Amygdala (tissue), 56 donors: ENCODE results near the gene RUNX1.
A peak's percentile ranks its signal among the peaks of the same experiment; 100 is the strongest.

ENCODE experiments used
- DNase-seq, 56 donors: peaks; one replicate each; lab custom pipeline; 2025; lab: John Stamatoyannopoulos, UW

Gene RUNX1

DNA sequence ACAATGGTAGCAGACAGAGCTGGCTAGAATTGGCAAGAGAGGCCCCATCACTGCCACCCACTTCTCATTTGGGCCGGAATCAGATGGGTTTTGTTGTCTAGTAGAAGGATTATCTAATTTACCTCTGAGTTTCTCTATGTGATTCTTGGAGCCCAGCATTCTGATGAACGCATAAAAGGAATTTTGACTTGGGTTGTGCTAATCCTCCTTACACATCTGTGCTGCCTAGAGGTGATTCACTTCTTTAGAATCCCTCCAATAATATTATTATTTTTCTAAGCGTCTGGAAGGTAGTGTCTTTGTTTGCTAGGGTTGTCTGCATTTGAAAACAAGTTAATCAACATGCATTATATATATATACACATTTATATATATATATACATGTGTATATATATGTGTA lies 118.1 kb downstream of the RUNX1 start:
- DNase-seq, result no peak

GRCh38 chr21:34928637-34929036 lies 120.5 kb downstream of the RUNX1 start:
- DNase-seq, result no peak

DNA sequence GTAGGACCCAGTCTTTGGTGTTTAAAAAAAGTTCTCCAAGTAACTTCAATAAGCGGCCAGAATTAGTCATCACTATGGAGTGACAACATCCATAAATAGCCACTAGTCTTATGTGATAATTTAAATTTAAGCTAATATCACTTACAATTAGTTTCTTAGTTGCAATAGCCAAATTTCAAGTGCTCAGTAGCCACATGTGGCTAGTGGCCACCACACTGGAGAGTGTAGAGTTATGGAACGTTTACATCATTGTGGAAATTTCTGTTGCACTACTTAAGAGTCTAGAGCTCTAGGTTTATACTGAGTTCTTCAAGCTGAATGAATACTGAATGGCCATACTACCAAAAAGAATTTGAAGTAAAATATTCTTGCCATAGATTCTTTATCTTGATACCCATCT lies 121.1 kb downstream of the RUNX1 start:
- no peak for DNase-seq

DNA sequence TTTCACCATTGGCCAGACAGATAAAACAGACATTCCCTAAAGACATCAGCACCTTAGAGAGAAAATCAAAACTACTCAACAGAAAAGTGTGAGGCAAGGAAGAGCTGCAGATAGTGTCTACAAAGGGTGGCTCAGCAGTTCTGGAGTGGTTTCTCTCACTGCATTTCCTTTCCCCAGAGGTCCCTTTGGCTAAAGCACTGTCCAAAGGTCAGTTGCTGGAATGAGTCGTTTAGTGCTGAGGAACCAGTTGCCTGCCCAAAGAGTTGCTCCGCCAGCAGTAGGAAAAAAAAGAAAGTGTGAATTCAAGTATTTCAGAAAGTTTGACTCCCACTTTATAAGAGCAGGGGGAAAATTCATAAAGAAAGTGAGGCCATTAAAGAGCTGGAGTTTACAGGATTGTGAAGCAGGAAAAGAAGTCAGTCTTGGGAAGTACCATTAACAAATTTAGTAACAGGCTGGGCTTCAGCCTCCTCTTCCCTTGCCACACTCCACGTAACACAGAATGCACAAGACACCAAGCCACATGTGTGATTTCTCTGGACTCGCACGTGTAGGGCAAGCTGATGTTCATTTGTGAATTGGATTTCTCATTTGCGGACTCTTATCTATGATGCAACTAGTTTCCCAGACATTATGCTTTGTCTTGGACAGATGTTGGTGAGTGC lies 122.2 kb downstream of the RUNX1 start:
- no peak for DNase-seq

DNA sequence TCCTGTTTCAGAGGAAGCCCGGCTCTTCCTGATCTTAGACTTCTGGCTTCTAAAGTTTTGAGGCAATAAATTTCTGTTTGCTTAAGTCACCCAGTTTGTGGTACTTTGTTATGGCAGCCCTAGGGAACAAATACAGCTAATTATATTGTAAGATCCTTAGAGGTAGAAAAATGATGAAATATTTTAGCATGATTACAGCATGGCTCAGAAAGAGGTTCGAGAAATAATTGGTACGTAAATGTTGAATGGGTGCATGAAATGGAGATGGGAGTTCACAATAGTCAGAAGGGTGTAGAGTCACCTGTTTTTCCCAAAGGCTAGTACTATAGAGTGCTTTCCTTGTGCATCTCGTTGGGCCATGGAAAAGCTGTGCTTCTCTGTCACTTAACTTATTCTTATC lies 123.5 kb downstream of the RUNX1 start:
- DNase-seq, result no peak

DNA sequence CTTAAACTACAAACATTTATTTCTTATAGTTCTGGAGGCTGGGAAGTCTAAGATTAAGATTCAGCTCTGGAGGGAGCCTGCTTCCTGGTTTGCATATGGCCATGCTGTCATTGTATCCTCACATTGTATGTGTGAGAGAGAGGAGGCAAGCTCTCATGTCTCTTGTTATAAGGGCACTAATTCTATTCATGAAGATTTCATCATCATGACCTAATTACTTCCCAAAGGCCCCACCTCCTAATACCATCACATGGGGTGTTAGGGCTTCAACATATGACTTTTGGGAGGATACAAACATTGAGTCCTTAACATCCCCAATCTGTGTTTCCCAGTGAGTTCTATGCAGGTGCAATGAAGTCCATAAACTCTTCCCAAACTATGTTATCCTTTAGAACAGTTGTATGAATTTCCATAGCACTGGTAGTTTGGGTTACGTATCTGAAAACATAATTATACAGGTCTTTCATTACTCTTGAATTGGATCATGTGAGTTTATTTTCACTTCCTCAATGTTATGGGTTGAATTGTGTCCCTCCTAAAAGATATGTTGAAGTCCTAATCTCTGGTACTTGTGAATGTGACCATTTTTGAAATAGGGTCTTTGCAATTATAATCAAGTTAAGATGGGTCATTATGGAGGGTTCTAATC lies 124.2 kb downstream of the RUNX1 start:
- DNase-seq, result no peak

DNA sequence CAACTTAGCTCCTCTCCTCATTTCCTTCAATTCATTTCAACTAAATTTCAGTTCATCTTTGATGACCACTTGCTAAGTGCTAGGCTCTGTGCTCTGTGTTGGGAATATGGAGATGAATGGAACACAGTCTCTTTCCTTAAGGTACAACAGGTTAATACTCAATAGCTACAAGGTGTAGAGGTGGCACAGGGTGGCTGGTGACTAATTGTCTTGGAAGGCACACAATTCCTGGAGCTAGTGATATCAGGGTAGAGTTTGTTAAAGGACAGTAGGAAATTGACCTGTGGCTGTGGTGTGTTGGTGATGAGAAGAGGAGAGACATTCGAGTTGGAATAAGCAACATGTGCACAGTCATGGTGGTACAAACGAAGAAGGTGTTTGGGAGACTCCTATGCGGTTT lies 124.9 kb downstream of the RUNX1 start:
- no peak for DNase-seq

- DNase-seq, result no peak
These were observed 125.5 kb downstream of the RUNX1 start for GRCh38 chr21:34923626-34924025.

GRCh38 chr21:34923202-34923601 lies 125.9 kb downstream of the RUNX1 start:
- DNase-seq, result no peak

- no peak for DNase-seq
These were observed 126.6 kb downstream of the RUNX1 start for GRCh38 chr21:34922479-34922878.

- DNase-seq, result no peak
These were observed 128.0 kb downstream of the RUNX1 start for GRCh38 chr21:34921151-34921550.

GRCh38 chr21:34919406-34919805 lies 129.7 kb downstream of the RUNX1 start:
- DNase-seq, result no peak

DNA sequence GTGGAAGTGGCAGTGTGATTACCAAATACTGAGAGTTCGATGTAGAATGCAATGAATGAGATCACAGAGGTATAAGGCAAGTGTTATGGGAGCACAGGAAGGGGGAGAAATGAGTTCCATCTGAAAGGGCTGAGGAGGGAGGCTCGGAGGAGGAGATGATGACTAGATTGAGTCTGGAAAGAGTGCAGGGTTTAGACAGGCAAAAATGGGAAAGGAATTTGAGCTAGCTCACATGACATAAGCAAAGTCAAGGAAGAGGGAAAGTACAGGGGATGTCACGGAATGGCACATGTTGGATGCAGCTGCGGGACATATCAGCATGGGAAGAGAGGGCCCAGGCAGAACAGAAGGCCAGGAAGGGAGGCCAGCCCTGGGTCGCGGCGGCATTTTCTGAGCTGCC lies 132.7 kb downstream of the RUNX1 start:
- no peak for DNase-seq

DNA sequence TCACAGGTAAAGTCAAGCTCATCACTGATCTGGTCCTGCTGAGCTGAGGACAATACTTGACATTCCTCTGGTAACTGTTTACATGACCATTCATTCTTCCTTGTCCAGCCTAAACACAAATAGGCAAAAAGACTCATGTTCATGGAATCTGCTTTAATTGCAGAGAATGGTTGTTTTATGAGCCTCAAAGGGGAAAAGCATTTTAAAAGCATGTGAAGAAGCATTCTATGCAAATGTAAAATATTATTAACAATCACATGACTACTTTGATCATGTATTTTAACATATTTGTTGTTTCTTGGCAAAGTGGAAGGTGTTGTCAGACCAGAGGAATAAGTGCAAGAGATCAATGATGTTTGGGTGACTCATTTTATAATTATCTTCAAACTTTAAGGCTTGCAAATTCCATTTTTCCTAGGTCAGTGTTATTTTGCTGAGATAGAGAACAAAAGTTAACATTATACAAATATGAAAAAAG lies 133.7 kb downstream of the RUNX1 start:
- no peak for DNase-seq

GRCh38 chr21:34914239-34914638 lies 134.9 kb downstream of the RUNX1 start:
- no peak for DNase-seq

DNA sequence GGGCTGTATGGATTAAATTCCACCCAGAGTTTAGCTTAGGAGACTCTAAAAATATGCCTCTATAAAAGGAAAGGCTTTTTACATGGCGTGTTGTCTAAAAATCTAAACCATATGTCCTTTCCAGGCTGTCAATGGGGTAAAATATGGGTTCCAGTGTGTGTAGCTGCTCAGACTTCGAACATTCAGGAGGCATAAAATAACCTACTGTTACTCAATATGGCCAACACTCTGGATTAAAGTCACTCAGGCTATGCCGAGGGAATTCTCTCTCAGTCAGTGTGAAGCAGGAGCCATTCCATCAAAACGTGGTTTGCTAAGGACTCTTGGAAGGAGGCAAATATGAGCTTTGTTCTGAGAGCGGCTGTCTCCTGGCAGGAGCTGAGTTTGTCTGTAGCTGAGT lies 135.3 kb downstream of the RUNX1 start:
- DNase-seq, result no peak

- DNase-seq, result no peak
These were observed 136.8 kb downstream of the RUNX1 start for GRCh38 chr21:34912022-34912945.

- DNase-seq, result no peak
These were observed 137.7 kb downstream of the RUNX1 start for GRCh38 chr21:34911360-34911759.

- DNase-seq, result peak in 26 of 56 donors; percentile 9 to 65 (median 33)
These were observed 138.7 kb downstream of the RUNX1 start for GRCh38 chr21:34910396-34910795.

- DNase-seq, result no peak
These were observed 139.4 kb downstream of the RUNX1 start for GRCh38 chr21:34909492-34910292.
